HCT116 (cell line): Measurements from ENCODE around the gene TERT.

ENCODE experiments used
- ELF1 ChIP-seq: IDR thresholded peaks from 2 replicates; pipeline ENCODE4 v1.6.1; 2012; ENCODE audit warnings: low read depth, borderline replicate concordance
- POLR2A ChIP-seq: IDR thresholded peaks from 2 replicates; pipeline ENCODE4 v1.7.0; 2011; ENCODE audit warnings: borderline replicate concordance; ENCODE audit not compliant: insufficient read depth, insufficient read length; ENCODE audit errors: extremely low read depth
- POLR2AphosphoS5 ChIP-seq: IDR thresholded peaks from 2 replicates; pipeline ENCODE4 v1.6.1; 2011; ENCODE audit warnings: mild to moderate bottlenecking, low read depth, low read length, moderate library complexity
- RAD21 ChIP-seq: IDR thresholded peaks from 2 replicates; pipeline ENCODE4 v1.6.1; 2012; ENCODE audit warnings: low read depth, mild to moderate bottlenecking
- ZFX ChIP-seq: fragments of 450-650 bp; IDR thresholded peaks from 2 replicates; pipeline ENCODE4 v1.6.1; 2017
- ZNF274 ChIP-seq: fragments of 200-500 bp; sonication (Bioruptor generic); IDR thresholded peaks from 2 replicates; pipeline ENCODE4 v1.6.1; 2014; ENCODE audit warnings: mild to moderate bottlenecking, low read depth, low read length, inconsistent platforms
- TF ChIP-seq, protein P1 (sequence below), 3 experiments: fragments of 200-600 bp in 1 of 3; sonication (generic) in 1 of 3; IDR thresholded peaks in 2 of 3; conservative IDR thresholded peaks in 1 of 3; 2 replicates each; pipeline ENCODE4 v1.5.1; 2012 to 2017; ENCODE audit warnings: low read depth in 2 of 3, low read length in 2 of 3, antibody characterized with exemption in 1 of 3, borderline replicate concordance in 1 of 3, control low read depth in 1 of 3, mild to moderate bottlenecking in 1 of 3, mixed read lengths in 1 of 3, mixed run types in 1 of 3, moderate library complexity in 1 of 3; ENCODE audit not compliant: insufficient read depth in 1 of 3
- TF ChIP-seq, protein P2 (sequence below): IDR thresholded peaks from 2 replicates; pipeline ENCODE4 v1.6.1; 2012
- TF ChIP-seq, protein P3 (sequence below): IDR thresholded peaks from 2 replicates; pipeline ENCODE4 v1.6.1; 2012; ENCODE audit warnings: low read depth

DNA sequence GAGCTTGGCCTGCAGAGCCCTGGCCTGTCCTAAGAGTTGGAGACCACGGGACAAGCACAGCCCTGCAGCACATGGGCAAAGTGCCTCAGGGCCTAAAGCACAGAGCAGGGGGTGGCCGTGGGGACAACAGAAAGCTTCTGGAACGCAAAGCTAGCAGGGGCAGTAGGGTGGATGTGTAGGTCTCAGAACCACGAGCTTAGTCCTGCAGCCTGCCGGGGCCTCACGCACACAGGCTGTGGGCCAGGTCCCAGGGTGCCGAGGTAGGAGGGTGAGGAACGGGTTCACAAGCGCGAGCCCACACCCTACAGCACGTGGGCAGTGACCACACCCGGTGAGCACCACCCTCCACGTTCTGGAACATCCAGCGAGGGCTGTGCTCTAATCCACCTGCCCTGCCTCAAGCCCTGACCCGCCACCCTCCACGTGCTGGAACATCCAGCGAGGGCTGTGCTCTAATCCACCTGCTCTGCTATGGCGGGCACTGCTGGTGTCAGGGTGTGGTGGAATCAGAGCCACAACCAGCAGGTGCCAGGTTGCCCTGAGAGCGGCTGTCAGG lies 40.8 kb upstream of the TERT start:
- TF ChIP-seq, protein P1, sequence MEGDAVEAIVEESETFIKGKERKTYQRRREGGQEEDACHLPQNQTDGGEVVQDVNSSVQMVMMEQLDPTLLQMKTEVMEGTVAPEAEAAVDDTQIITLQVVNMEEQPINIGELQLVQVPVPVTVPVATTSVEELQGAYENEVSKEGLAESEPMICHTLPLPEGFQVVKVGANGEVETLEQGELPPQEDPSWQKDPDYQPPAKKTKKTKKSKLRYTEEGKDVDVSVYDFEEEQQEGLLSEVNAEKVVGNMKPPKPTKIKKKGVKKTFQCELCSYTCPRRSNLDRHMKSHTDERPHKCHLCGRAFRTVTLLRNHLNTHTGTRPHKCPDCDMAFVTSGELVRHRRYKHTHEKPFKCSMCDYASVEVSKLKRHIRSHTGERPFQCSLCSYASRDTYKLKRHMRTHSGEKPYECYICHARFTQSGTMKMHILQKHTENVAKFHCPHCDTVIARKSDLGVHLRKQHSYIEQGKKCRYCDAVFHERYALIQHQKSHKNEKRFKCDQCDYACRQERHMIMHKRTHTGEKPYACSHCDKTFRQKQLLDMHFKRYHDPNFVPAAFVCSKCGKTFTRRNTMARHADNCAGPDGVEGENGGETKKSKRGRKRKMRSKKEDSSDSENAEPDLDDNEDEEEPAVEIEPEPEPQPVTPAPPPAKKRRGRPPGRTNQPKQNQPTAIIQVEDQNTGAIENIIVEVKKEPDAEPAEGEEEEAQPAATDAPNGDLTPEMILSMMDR (IDR thresholded peaks at IDR 0.05 in 2 of 3, conservative IDR thresholded peaks at IDR 0.05 in 1 of 3; ENCODE audit: borderline replicate concordance in 1 of 3, insufficient read depth in 1 of 3, low read depth in 2 of 3, low read length in 2 of 3): no peak
- TF ChIP-seq POLR2AphosphoS5: no peak
- TF ChIP-seq RAD21: no peak
- TF ChIP-seq, protein P2, sequence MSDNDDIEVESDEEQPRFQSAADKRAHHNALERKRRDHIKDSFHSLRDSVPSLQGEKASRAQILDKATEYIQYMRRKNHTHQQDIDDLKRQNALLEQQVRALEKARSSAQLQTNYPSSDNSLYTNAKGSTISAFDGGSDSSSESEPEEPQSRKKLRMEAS: no peak
- no peak for TF ChIP-seq POLR2A
- no peak for TF ChIP-seq ZNF274
- TF ChIP-seq ELF1: no peak
- no peak for TF ChIP-seq ZFX
- TF ChIP-seq, protein P3, sequence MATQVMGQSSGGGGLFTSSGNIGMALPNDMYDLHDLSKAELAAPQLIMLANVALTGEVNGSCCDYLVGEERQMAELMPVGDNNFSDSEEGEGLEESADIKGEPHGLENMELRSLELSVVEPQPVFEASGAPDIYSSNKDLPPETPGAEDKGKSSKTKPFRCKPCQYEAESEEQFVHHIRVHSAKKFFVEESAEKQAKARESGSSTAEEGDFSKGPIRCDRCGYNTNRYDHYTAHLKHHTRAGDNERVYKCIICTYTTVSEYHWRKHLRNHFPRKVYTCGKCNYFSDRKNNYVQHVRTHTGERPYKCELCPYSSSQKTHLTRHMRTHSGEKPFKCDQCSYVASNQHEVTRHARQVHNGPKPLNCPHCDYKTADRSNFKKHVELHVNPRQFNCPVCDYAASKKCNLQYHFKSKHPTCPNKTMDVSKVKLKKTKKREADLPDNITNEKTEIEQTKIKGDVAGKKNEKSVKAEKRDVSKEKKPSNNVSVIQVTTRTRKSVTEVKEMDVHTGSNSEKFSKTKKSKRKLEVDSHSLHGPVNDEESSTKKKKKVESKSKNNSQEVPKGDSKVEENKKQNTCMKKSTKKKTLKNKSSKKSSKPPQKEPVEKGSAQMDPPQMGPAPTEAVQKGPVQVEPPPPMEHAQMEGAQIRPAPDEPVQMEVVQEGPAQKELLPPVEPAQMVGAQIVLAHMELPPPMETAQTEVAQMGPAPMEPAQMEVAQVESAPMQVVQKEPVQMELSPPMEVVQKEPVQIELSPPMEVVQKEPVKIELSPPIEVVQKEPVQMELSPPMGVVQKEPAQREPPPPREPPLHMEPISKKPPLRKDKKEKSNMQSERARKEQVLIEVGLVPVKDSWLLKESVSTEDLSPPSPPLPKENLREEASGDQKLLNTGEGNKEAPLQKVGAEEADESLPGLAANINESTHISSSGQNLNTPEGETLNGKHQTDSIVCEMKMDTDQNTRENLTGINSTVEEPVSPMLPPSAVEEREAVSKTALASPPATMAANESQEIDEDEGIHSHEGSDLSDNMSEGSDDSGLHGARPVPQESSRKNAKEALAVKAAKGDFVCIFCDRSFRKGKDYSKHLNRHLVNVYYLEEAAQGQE: no peak
